Lung microvascular endothelial cell (primary cell): Measurements from ENCODE around the gene BST2. TPM values are rescaled to one million over a fixed set of nuclear protein-coding genes. Genes with fewer than 3 reads are reported as not detected.
A peak's percentile ranks its signal among the peaks of the same experiment; 100 is the strongest.
"Not testable (repeated sequence)": the region's sequence is repeated elsewhere in the genome, so short reads cannot be mapped to it uniquely, and the experiment has no call there.

Source experiments
- DNase-seq, 2 donors: peaks; one replicate each; pipeline versions ENCODE4 v3.0.0 to v3.0.0-alpha.2; 2010; ENCODE audit warnings: low read depth in 2 of 2
- total RNA-seq: library from RNA; depleted of rRNA; stranded (reverse); fragments of >200 nt; gene quantifications from 2 replicates; pipeline ENCODE4 v1.2.1, GENCODE V29; 2014

BST2 gene
- total RNA-seq, 1 donor from 2014 or later, result 3.6 TPM

- no peak for DNase-seq
Measured at GRCh38 chr19:17389957-17390664, 15.3 kb downstream of the BST2 start.

GRCh38 chr19:17389288-17389687 lies 16.1 kb downstream of the BST2 start:
- DNase-seq, result no peak

- DNase-seq, result peak; percentile 63 to 75
Measured at GRCh38 chr19:17385878-17386611, 19.4 kb downstream of the BST2 start.

- DNase-seq, result no peak
Measured at GRCh38 chr19:17380426-17381138, 24.8 kb downstream of the BST2 start.

GRCh38 chr19:17379221-17379631 lies 26.2 kb downstream of the BST2 start:
- DNase-seq, result peak; percentile 33 to 70

- peak in 1 of 2 donors; percentile 19 for DNase-seq
Measured at GRCh38 chr19:17378271-17378670, 27.2 kb downstream of the BST2 start.

- DNase-seq, result peak; percentile 22 to 70
Measured at GRCh38 chr19:17376935-17377600, 28.4 kb downstream of the BST2 start, which contains the start of gene PLVAP. Gene PLVAP (minus strand): TSS chr19:17377342. CDS start chr19:17377288, 54 bp downstream.

- peak in 1 of 2 donors; percentile 75 for DNase-seq
Measured at GRCh38 chr19:17370026-17370587, 35.3 kb downstream of the BST2 start.

- no peak for DNase-seq
Measured at GRCh38 chr19:17365361-17365760, 40.1 kb downstream of the BST2 start.

GRCh38 chr19:17363852-17364605 lies 41.4 kb downstream of the BST2 start:
- DNase-seq, result not testable (repeated sequence)

GRCh38 chr19:17359905-17360800 lies 45.3 kb downstream of the BST2 start:
- no peak for DNase-seq

GRCh38 chr19:17358395-17358794 lies 47.0 kb downstream of the BST2 start:
- DNase-seq, result peak in 1 of 2 donors; percentile 41

GRCh38 chr19:17357724-17358123 lies 47.7 kb downstream of the BST2 start:
- DNase-seq, result no peak

- DNase-seq, result no peak
Measured at GRCh38 chr19:17357078-17357666, 48.3 kb downstream of the BST2 start.

- no peak for DNase-seq
Measured at GRCh38 chr19:17353386-17353785, 52.0 kb downstream of the BST2 start.
